Upper lobe of left lung (tissue), 4 donors: ENCODE data around the gene SLC25A5.

ENCODE experiments used
- POLR2A ChIP-seq, 4 donors: fragments of 450-650 bp; IDR thresholded peaks; one replicate each; pipeline ENCODE4 v1.5.1; 2016 to 2017; ENCODE audit warnings: antibody characterized with exemption in 4 of 4, mild to moderate bottlenecking in 2 of 4
- POLR2AphosphoS5 ChIP-seq, 2 donors: sonication (generic); formaldehyde crosslinking; IDR thresholded peaks; one replicate each; pipeline ENCODE4 v1.5.1; 2017; ENCODE audit warnings: antibody characterized with exemption in 2 of 2
- TF ChIP-seq, protein P1 (sequence below), 6 experiments: fragments of 450-650 bp in 4 of 6; fragments of 200-600 bp in 2 of 6; sonication (generic) in 2 of 6; IDR thresholded peaks; one replicate each; pipeline ENCODE4 v1.5.1; 2016 to 2019; ENCODE audit warnings: antibody characterized with exemption in 6 of 6

DNA sequence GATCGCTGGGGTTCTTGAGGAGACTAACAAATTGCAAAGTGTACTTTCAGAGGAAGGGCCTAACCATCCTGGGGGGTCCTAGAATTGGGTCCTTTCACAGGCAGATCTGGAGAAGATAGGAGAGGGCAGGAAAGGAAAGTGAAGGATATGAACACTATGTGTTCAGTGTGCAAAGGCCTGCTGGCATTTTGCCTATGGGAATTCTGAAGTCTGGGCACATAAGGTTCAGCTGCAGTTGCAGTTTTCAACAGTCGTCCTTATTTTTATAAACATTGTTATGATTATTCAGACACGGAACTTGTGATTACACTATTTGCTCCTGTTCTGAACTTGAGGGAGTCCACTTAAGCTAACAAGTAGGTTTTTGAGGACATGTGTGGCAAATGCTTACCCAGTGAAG lies 1.3 kb upstream of the SLC25A5 start:
- TF ChIP-seq, protein P1, sequence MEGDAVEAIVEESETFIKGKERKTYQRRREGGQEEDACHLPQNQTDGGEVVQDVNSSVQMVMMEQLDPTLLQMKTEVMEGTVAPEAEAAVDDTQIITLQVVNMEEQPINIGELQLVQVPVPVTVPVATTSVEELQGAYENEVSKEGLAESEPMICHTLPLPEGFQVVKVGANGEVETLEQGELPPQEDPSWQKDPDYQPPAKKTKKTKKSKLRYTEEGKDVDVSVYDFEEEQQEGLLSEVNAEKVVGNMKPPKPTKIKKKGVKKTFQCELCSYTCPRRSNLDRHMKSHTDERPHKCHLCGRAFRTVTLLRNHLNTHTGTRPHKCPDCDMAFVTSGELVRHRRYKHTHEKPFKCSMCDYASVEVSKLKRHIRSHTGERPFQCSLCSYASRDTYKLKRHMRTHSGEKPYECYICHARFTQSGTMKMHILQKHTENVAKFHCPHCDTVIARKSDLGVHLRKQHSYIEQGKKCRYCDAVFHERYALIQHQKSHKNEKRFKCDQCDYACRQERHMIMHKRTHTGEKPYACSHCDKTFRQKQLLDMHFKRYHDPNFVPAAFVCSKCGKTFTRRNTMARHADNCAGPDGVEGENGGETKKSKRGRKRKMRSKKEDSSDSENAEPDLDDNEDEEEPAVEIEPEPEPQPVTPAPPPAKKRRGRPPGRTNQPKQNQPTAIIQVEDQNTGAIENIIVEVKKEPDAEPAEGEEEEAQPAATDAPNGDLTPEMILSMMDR (IDR thresholded peaks at IDR 0.05) = no peak
- TF ChIP-seq POLR2AphosphoS5 (IDR thresholded peaks at IDR 0.05) = no peak
- no peak for TF ChIP-seq POLR2A (IDR thresholded peaks at IDR 0.05)
